ENCODE results near the gene AANAT. TPM values are rescaled to one million over a fixed set of nuclear protein-coding genes. Genes with fewer than 3 reads are reported as not detected.

The AANAT gene
- total RNA-seq, result not detected in 2 replicates

GRCh38 chr17:76467366-76467765, at the start of gene AANAT:
Gene AANAT, plus strand, starts transcription at chr17:76467603. Its CDS starts 1,144 bp downstream, at chr17:76468747.

DNA sequence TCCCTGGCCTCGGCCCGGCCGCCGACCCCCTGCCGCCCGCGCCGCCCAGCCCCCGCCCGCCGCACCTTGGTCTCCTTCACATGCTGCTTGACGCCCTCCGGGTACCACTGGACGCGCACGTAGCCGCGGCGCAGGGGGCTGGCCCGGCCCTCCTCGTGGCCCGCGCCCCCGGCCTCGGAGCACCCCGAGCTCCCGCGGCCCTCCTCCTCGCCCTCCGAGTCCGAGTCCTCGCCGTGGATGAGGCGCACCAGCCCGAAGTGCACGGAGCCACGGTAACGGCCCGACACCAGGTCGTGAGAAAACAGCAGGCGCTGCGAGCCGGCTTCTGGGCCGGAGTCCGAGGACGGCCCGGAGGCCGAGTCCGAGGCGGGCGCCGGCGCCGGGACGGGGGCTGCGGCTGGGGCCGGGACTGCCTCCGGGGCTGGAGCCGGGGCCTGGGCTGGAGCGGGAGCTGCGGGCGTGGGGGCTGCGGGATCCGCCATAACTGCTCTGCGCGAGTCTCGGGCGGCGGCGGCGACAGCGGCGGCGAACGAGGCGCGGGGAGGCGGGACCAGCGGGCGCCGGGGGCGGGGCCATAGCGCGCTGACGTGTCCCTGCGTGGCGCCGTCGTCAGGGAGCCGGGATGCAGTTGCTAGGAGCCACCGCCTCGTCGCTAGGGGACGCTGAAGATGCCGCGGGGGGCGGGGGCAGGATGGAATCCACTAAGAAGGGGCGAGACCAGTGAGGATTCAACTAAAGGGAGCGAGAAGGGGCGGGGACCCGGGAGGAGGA, 14.6 kb upstream of the AANAT start, which contains the start of gene UBE2O:
Gene UBE2O (minus strand): TSS at position 493 of the 771 bp plus-strand sequence. CDS start 11 bp downstream, at position 482.

GRCh38 chr17:76501018-76501826, 33.8 kb downstream of the AANAT start, which contains the start of gene RHBDF2:
Gene RHBDF2, minus strand, starts transcription at chr17:76501423. Its CDS starts 19,899 bp downstream, at chr17:76481524.

Other genes with a start within 250 kb of the AANAT start
- under 0.01 TPM in 1 of 2 replicates, not detected in the other for gene RNF157, start 227.1 kb upstream of the AANAT start, total RNA-seq
- gene UBALD2, start 202.3 kb upstream of the AANAT start, total RNA-seq, result 4.7 and 5.3 TPM in 2 replicates
- 1.3 and 4.1 TPM in 2 replicates for gene QRICH2, start 159.3 kb upstream of the AANAT start, total RNA-seq
- gene PRPSAP1, start 113.7 kb upstream of the AANAT start, total RNA-seq, result 29.2 and 47.7 TPM in 2 replicates
- 55.6 and 304 TPM in 2 replicates for gene SPHK1, start 83.0 kb upstream of the AANAT start, total RNA-seq
- gene UBE2O, start 14.5 kb upstream of the AANAT start, total RNA-seq, result 14.1 and 17.1 TPM in 2 replicates
- gene RHBDF2, start 33.8 kb downstream of the AANAT start, total RNA-seq, result 21.1 and 49.9 TPM in 2 replicates
- 1.5 and 21.0 TPM in 2 replicates for gene CYGB, start 70.1 kb downstream of the AANAT start, total RNA-seq
- 0.21 and 3.1 TPM in 2 replicates for gene PRCD, start 72.4 kb downstream of the AANAT start, total RNA-seq
- gene ST6GALNAC2, start 118.3 kb downstream of the AANAT start, total RNA-seq, result 123 and 124 TPM in 2 replicates
- 0.96 and 4.5 TPM in 2 replicates for gene ST6GALNAC1, start 176.2 kb downstream of the AANAT start, total RNA-seq
- gene MXRA7, start 243.4 kb downstream of the AANAT start, total RNA-seq, result 121 and 164 TPM in 2 replicates

Measured in tracheal epithelial cell (primary cell).